ENCODE measurements around the gene FAIM2.

The FAIM2 gene

GRCh38 chr12:49917166-49917787, 13.6 kb upstream of the FAIM2 start:
- no peak for DNase-seq (ENCODE audit: low spot score)

- DNase-seq (ENCODE audit: low spot score) = no peak
These were observed 12.6 kb upstream of the FAIM2 start for GRCh38 chr12:49916129-49916919.

- no peak for DNase-seq (ENCODE audit: low spot score)
These were observed 8.9 kb upstream of the FAIM2 start for GRCh38 chr12:49912345-49913255.

GRCh38 chr12:49911213-49911605, 7.5 kb upstream of the FAIM2 start:
- DNase-seq (ENCODE audit: low spot score) = no peak

- DNase-seq (ENCODE audit: low spot score) = no peak
These were observed 6.9 kb upstream of the FAIM2 start for GRCh38 chr12:49910331-49911212.

- no peak for DNase-seq (ENCODE audit: low spot score)
These were observed 6.1 kb upstream of the FAIM2 start for GRCh38 chr12:49909826-49910225.

GRCh38 chr12:49909356-49909755, 5.7 kb upstream of the FAIM2 start:
- no peak for DNase-seq (ENCODE audit: low spot score)

- no peak for DNase-seq (ENCODE audit: low spot score)
These were observed 3.7 kb upstream of the FAIM2 start for GRCh38 chr12:49907352-49907751.

GRCh38 chr12:49905718-49906314, 2.1 kb upstream of the FAIM2 start:
- DNase-seq (ENCODE audit: low spot score) = no peak

GRCh38 chr12:49904601-49905000, 901 bp upstream of the FAIM2 start:
- DNase-seq (ENCODE audit: low spot score) = no peak

GRCh38 chr12:49903351-49903699, 375 bp downstream of the FAIM2 start:
- no peak for DNase-seq (ENCODE audit: low spot score)

- no peak for DNase-seq (ENCODE audit: low spot score)
These were observed 1.0 kb downstream of the FAIM2 start for GRCh38 chr12:49902399-49903350.

GRCh38 chr12:49901986-49902385, 1.7 kb downstream of the FAIM2 start:
- no peak for DNase-seq (ENCODE audit: low spot score)

- DNase-seq (ENCODE audit: low spot score) = no peak
These were observed 2.7 kb downstream of the FAIM2 start for GRCh38 chr12:49901026-49901425.

- no peak for DNase-seq (ENCODE audit: low spot score)
These were observed 3.3 kb downstream of the FAIM2 start for GRCh38 chr12:49900371-49900770.

GRCh38 chr12:49899921-49900320, 3.8 kb downstream of the FAIM2 start:
- DNase-seq (ENCODE audit: low spot score) = no peak

- no peak for DNase-seq (ENCODE audit: low spot score)
These were observed 4.3 kb downstream of the FAIM2 start for GRCh38 chr12:49899286-49899843.

- no peak for DNase-seq (ENCODE audit: low spot score)
These were observed 6.4 kb downstream of the FAIM2 start for GRCh38 chr12:49897276-49897675.

- no peak for DNase-seq (ENCODE audit: low spot score)
These were observed 7.9 kb downstream of the FAIM2 start for GRCh38 chr12:49895773-49896172.

- DNase-seq (ENCODE audit: low spot score) = no peak
These were observed 8.9 kb downstream of the FAIM2 start for GRCh38 chr12:49894751-49895148.
